Neural progenitor cell (in vitro differentiated cells): ENCODE results near the gene C4BPA. TPM values are rescaled to one million over a fixed set of nuclear protein-coding genes. Genes with fewer than 3 reads are reported as not detected.

Experiments
- DNase-seq: peaks from one replicate; pipeline ENCODE4 v3.0.0-alpha.2; 2016; ENCODE audit warnings: low spot score
- H2AFZ ChIP-seq: fragments of 200-600 bp; sonication (generic); replicated peaks from 2 replicates; pipeline ENCODE4 v1.6.1; 2016; ENCODE audit warnings: antibody characterized with exemption
- H3F3A ChIP-seq: fragments of 200-600 bp; sonication (generic); 2 replicates; pipeline ENCODE4 v1.6.1; 2016; ENCODE audit warnings: antibody characterized with exemption, low read depth
- H3K27ac ChIP-seq: fragments of 200-600 bp; sonication (generic); 2 replicates; pipeline ENCODE4 v1.5.1; 2016; ENCODE audit warnings: mild to moderate bottlenecking
- H3K27me3 ChIP-seq: fragments of 200-600 bp; sonication (generic); 2 replicates; pipeline ENCODE4 v1.6.1; 2016; ENCODE audit warnings: mild to moderate bottlenecking, moderate library complexity
- H3K36me3 ChIP-seq: fragments of 200-600 bp; sonication (generic); 2 replicates; pipeline ENCODE4 v1.5.1; 2016
- H3K4me1 ChIP-seq: fragments of 200-600 bp; sonication (generic); 2 replicates; pipeline ENCODE4 v1.6.1; 2016; ENCODE audit warnings: mixed run types
- H3K4me2 ChIP-seq: fragments of 200-600 bp; sonication (generic); 2 replicates; pipeline ENCODE4 v1.6.1; 2016
- H3K4me3 ChIP-seq: fragments of 200-600 bp; sonication (generic); 2 replicates; pipeline ENCODE4 v1.5.1; 2016
- H3K79me2 ChIP-seq: fragments of 200-600 bp; sonication (generic); 2 replicates; pipeline ENCODE4 v1.6.1; 2016; ENCODE audit warnings: low read depth
- H3K9ac ChIP-seq: fragments of 200-600 bp; sonication (generic); 2 replicates; pipeline ENCODE4 v1.6.1; 2016
- H3K9me3 ChIP-seq: fragments of 200-600 bp; sonication (generic); 2 replicates; pipeline ENCODE4 v1.5.1; 2016; ENCODE audit warnings: low read depth
- H4K20me1 ChIP-seq: fragments of 200-600 bp; sonication (generic); 2 replicates; pipeline ENCODE4 v1.6.1; 2016; ENCODE audit warnings: low read depth
- H3K27ac Mint-ChIP-seq: 3 replicates; pipeline ENCODE4 v1.8.0; 2021; ENCODE audit warnings: mixed read lengths
- H3K27me3 Mint-ChIP-seq: 2 replicates; pipeline ENCODE4 v1.8.0; 2022; ENCODE audit warnings: low read depth, mild to moderate bottlenecking, inconsistent platforms, moderate library complexity, mixed read lengths; ENCODE audit not compliant: insufficient read depth
- H3K36me3 Mint-ChIP-seq: 3 replicates; pipeline ENCODE4 v1.8.0; 2021; ENCODE audit warnings: mixed read lengths
- H3K4me1 Mint-ChIP-seq: 3 replicates; pipeline ENCODE4 v1.8.0; 2021; ENCODE audit warnings: mixed read lengths
- H3K4me3 Mint-ChIP-seq: 3 replicates; pipeline ENCODE4 v1.8.0; 2021; ENCODE audit warnings: mild to moderate bottlenecking, moderate library complexity, mixed read lengths
- H3K9me3 Mint-ChIP-seq: 3 replicates; pipeline ENCODE4 v1.8.0; 2020; ENCODE audit warnings: mixed read lengths
- EZH2 ChIP-seq: fragments of 200-600 bp; sonication (generic); IDR thresholded peaks from 2 replicates; pipeline ENCODE4 v1.6.1; 2017; ENCODE audit warnings: antibody characterized with exemption, mild to moderate bottlenecking, moderate library complexity
- EZH2phosphoT487 ChIP-seq: fragments of 200-600 bp; sonication (generic); IDR thresholded peaks from 2 replicates; pipeline ENCODE4 v1.6.1; 2017; ENCODE audit warnings: antibody characterized with exemption
- total RNA-seq: library from RNA; depleted of rRNA; stranded (reverse); fragments of >200 nt; gene quantifications from 2 replicates; pipeline ENCODE4 v1.2.3, GENCODE V29; 2015; ENCODE audit warnings: low replicate concordance
- TF ChIP-seq, protein P1 (sequence below): fragments of 200-600 bp; sonication (generic); IDR thresholded peaks from 2 replicates; pipeline ENCODE4 v1.5.1; 2017; ENCODE audit warnings: antibody characterized with exemption, mild to moderate bottlenecking

The C4BPA gene
- total RNA-seq, 1 donor from 2014 or later = not detected

DNA sequence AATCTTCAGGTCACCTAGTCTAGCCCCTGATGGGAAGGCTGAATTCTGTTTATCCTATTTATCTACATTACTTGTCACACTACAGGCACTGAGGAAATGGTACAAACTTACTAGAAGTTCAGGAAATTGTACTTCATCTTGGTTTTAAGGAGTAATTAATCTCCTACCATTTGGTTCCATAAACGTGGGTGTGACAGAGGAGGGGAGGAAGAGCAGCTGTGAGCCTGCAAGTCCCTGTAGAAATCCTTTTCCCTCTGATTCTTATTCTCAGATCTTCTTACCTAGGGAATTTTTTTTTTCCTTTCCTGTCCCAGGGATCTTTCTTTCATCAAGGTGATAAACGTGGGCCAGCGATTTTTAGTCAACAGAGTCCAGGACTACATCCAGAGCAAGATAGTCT lies 36.8 kb upstream of the C4BPA start:
- no peaks in the 10 kb centered on the region for H3K27me3 ChIP-seq
- peaks cover 2% of the 10 kb centered on the region for H3K36me3 Mint-ChIP-seq
- H3K4me1 Mint-ChIP-seq = no peaks in the 10 kb centered on the region
- H2AFZ ChIP-seq = no peak overlapping the region
- no peaks in the 10 kb centered on the region for H3K4me1 ChIP-seq
- no peak for DNase-seq
- H3K27ac ChIP-seq = no peak overlapping the region
- H4K20me1 ChIP-seq = no peaks in the 10 kb centered on the region
- H3K4me3 Mint-ChIP-seq = no peak overlapping the region
- H3K27ac Mint-ChIP-seq = no peak overlapping the region
- H3F3A ChIP-seq = no peaks in the 10 kb centered on the region
- no peak overlapping the region for H3K4me3 ChIP-seq
- H3K36me3 ChIP-seq = no peaks in the 10 kb centered on the region
- no peaks in the 10 kb centered on the region for H3K9me3 ChIP-seq
- no peak for TF ChIP-seq EZH2phosphoT487
- no peak for TF ChIP-seq EZH2
- TF ChIP-seq, protein P1, sequence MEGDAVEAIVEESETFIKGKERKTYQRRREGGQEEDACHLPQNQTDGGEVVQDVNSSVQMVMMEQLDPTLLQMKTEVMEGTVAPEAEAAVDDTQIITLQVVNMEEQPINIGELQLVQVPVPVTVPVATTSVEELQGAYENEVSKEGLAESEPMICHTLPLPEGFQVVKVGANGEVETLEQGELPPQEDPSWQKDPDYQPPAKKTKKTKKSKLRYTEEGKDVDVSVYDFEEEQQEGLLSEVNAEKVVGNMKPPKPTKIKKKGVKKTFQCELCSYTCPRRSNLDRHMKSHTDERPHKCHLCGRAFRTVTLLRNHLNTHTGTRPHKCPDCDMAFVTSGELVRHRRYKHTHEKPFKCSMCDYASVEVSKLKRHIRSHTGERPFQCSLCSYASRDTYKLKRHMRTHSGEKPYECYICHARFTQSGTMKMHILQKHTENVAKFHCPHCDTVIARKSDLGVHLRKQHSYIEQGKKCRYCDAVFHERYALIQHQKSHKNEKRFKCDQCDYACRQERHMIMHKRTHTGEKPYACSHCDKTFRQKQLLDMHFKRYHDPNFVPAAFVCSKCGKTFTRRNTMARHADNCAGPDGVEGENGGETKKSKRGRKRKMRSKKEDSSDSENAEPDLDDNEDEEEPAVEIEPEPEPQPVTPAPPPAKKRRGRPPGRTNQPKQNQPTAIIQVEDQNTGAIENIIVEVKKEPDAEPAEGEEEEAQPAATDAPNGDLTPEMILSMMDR = no peak
- H3K4me2 ChIP-seq = no peak overlapping the region
- H3K9me3 Mint-ChIP-seq = no peaks in the 10 kb centered on the region
- H3K9ac ChIP-seq = no peak overlapping the region
- H3K79me2 ChIP-seq = no peaks in the 10 kb centered on the region
- H3K27me3 Mint-ChIP-seq = no peaks in the 10 kb centered on the region

GRCh38 chr1:207067665-207068064 lies 36.4 kb upstream of the C4BPA start:
- H4K20me1 ChIP-seq = no peaks in the 10 kb centered on the region
- Mint-ChIP-seq H3K27ac (no peak overlapping the region), H3K27me3 (no peaks in the 10 kb centered on the region), H3K9me3 (no peaks in the 10 kb centered on the region), H3K36me3 (peaks cover 2% of the 10 kb centered on the region), H3K4me1 (no peaks in the 10 kb centered on the region), H3K4me3 (no peak overlapping the region)
- H3K9me3 ChIP-seq = no peaks in the 10 kb centered on the region
- no peak overlapping the region for H2AFZ ChIP-seq
- no peak overlapping the region for H3K27ac ChIP-seq
- no peaks in the 10 kb centered on the region for H3K79me2 ChIP-seq
- no peak overlapping the region for H3K9ac ChIP-seq
- H3K27me3 ChIP-seq = no peaks in the 10 kb centered on the region
- no peak overlapping the region for H3K4me2 ChIP-seq
- TF ChIP-seq EZH2 (no peak), EZH2phosphoT487 (no peak)
- TF ChIP-seq, protein P1 = no peak
- H3K4me1 ChIP-seq = no peaks in the 10 kb centered on the region
- no peak for DNase-seq
- H3F3A ChIP-seq = no peaks in the 10 kb centered on the region
- H3K36me3 ChIP-seq = no peaks in the 10 kb centered on the region
- H3K4me3 ChIP-seq = no peak overlapping the region

DNA sequence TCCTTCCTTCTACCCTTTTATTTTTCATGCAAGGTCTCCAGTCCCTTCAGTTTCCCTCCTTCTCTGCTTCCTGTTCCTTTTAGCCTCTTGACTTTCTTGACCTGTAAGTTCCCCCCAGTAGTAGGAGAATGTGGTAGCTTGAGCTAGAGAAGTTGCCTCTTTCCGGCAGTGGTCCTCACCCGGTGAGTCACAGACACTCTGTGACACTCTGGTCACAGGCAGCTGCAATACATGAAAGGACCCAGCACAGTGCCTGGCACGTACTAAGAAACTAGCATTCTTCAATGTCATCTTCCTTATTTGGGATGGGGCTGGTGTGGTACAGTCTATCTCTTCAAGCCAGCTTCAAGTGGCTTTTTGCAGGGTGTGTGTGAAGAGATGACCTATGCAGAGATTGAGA lies 35.0 kb upstream of the C4BPA start:
- H3K36me3 ChIP-seq = no peaks in the 10 kb centered on the region
- H3K36me3 Mint-ChIP-seq = peaks cover 1% of the 10 kb centered on the region
- H3K27ac Mint-ChIP-seq = peak overlapping the region; percentile 38

More for the DNA sequence above, 35.0 kb upstream of the C4BPA start:
- Histone ChIP-seq H3K27ac (no peak overlapping the region), H3K4me2 (no peak overlapping the region), H3K79me2 (no peaks in the 10 kb centered on the region), H3K9ac (no peak overlapping the region), H3K4me1 (no peaks in the 10 kb centered on the region), H3K9me3 (no peaks in the 10 kb centered on the region), H3K27me3 (no peaks in the 10 kb centered on the region), H3F3A (no peaks in the 10 kb centered on the region), H2AFZ (no peak overlapping the region), H3K4me3 (no peak overlapping the region), H4K20me1 (no peaks in the 10 kb centered on the region)
- TF ChIP-seq EZH2 = no peak
- TF ChIP-seq EZH2phosphoT487 = no peak
- TF ChIP-seq, protein P1 = no peak
- no peak for DNase-seq
- Mint-ChIP-seq H3K4me1 (no peaks in the 10 kb centered on the region), H3K9me3 (no peaks in the 10 kb centered on the region), H3K27me3 (no peaks in the 10 kb centered on the region), H3K4me3 (no peak overlapping the region)
